CD4-positive, alpha-beta T cell treated with Interleukin-17A for 1 hour (primary cell): Measurements from ENCODE around the gene ATP5F1B.
A peak's percentile ranks its signal among the peaks of the same experiment; 100 is the strongest.
"Not testable (repeated sequence)": the region's sequence is repeated elsewhere in the genome, so short reads cannot be mapped to it uniquely, and the experiment has no call there.

ENCODE experiments used
- DNase-seq: peaks from one replicate; pipeline ENCODE4 v3.0.0-alpha.2; 2020

ATP5F1B gene

DNA sequence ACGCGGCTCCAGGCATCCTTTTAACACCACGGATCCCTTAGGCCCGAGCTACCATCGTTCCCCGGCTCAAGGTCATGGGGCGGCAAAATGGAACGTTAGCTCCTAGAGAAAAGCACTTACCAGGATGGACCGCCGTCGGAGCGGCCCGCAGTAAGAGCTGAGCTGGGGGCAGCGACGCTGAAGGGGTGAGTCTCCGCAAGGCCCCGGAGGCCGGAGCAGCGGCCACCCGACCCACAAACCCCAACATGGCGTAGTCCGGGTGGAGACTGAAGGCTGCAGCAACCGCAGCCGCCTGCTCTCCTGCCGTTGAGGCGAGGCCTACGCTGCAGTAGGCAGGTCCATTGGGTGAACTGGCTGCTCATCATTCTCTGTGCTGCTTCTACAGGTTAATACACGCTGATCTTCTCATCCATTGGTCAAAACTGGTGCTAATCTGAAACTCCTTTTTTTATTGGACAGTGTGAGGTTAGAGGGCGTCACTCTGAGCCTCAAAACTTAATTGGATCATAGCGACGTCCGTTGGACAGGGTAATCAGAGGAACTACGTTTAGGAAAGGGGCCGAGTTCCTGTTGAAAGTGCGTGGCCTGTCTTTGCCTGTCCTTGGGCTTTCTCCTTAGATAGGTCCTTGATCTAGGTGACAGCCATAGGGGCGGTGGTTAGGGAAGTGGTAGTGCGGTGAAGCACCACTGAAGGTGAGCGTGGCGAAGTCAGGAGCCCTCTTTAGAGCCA is at the start of gene ATP5F1B:
Gene ATP5F1B, minus strand, starts transcription at position 268 of the 730 bp plus-strand sequence. Its CDS starts 21 bp downstream, at position 247.
- peak; percentile 99 for DNase-seq

GRCh38 chr12:56694161-56694560 is 48.4 kb upstream of the ATP5F1B start:
- no peak for DNase-seq

DNA sequence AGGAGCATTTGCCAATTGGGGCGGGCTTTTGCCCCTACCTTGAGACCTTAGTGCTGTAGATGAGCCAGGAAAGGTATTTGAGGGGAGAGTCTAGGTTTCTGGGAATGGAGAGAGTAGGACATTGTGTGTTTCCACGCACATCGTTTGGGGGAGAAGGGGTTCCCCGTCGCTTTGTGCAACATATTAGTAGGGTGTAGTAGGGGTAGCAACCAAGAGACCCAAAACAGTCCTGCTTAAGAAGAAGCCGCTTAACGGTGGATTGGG is 43.0 kb upstream of the ATP5F1B start:
- no peak for DNase-seq

- DNase-seq: peak; percentile 98
These were observed 42.5 kb upstream of the ATP5F1B start, which contains the start of gene PTGES3 for GRCh38 chr12:56688129-56688845. Gene PTGES3 (minus strand): TSS chr12:56688284. CDS start chr12:56687999, 285 bp downstream.

DNA sequence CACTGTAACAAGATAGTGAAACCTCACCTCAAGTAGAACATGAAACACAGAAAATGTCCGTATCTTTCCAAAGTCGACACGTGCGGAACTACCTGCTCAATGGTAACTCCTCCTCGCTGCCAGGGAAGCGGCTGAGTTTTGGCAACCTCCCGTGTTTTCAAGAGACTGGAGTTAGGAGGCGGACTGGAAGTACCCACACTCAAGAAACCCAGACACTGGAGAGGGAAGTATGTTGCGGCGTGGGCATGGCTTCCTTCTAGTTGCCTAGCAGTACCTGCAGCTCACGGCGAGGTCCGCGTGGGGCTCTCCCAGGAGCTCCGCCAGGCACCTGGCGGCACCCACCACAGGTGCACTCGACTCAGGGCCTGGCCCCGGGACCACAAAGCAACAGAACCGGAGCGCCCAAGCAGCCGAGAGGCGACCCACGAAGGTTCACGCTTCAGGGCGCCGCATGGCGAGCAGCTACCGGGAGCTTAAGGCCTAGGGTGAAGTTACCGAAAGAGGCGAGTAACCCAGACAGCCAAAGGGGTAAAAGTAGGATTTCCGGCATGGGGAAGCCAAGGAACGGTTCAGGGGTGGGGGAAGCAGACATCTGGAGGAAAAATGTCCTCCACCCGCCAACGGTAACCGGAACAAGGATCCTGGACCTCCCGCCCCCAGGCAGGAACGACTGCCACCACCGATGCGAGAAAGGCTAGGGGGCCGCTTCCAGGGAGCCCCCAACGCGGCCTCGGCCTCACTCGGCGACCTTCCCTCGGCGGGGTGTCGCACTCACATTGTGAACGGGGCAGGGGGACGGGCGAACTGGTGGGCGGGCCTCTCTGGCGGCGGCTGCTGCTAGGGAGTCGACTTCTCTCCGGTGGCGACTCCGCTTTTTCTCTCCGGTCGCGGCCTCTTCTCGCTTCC is 41.7 kb upstream of the ATP5F1B start:
- DNase-seq: peak; percentile 75

GRCh38 chr12:56684745-56685359 is 39.1 kb upstream of the ATP5F1B start:
- DNase-seq: peak; percentile 42

- no peak for DNase-seq
These were observed 36.5 kb upstream of the ATP5F1B start for GRCh38 chr12:56682323-56682722.

DNA sequence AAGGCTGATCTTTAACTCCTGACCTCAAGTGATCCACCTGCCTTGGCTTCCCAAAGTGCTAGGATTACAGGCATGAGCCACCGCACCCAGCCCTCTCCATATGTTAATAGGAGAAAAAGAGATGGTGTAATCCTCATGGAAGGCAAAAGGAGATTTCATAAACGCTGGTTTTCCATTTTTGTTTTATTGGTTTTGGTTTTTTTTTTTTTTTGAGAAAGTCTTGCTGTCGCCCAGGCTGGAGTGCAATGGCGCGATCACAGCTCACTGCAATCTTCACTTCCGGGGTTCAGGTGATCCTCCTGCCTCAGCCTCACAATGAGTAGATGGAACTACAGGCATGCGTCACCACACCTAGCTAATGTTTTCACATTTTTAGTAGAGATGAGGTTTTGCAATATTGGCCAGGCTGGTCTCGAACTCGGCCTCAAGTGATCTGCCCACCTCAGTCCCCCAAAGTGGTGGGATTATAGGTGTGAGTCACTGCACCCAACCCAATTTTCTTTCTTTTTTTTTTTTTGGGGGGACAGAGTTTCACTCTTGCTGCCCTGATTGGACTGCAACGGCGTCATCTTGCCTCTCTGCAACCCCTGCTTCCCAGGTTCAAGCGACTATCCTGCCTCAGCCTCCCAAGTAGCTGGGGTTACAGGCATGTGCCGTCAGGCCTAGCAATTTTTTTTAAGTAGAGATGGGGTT is 34.2 kb upstream of the ATP5F1B start:
- no peak for DNase-seq

- DNase-seq: no peak
These were observed 33.1 kb upstream of the ATP5F1B start for GRCh38 chr12:56678852-56679251.

DNA sequence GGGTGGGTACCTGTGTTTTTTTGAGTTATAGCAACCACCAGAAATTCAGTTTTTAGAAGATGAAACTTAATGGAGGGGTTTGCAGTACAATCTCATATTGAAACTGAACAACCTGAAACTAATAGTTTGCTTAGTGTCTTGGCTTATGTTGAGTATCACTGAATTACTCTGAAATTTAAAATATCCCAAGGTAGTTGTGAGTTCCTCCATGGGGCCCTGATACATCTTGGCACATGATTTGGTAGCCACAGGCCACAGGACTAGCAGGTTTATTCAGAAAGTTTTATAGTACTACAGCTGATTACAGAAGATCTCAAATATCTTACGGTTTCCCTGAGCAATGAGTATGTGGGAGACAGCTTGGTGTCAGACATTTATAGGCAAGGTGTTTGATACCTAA is 31.9 kb upstream of the ATP5F1B start:
- no peak for DNase-seq

DNA sequence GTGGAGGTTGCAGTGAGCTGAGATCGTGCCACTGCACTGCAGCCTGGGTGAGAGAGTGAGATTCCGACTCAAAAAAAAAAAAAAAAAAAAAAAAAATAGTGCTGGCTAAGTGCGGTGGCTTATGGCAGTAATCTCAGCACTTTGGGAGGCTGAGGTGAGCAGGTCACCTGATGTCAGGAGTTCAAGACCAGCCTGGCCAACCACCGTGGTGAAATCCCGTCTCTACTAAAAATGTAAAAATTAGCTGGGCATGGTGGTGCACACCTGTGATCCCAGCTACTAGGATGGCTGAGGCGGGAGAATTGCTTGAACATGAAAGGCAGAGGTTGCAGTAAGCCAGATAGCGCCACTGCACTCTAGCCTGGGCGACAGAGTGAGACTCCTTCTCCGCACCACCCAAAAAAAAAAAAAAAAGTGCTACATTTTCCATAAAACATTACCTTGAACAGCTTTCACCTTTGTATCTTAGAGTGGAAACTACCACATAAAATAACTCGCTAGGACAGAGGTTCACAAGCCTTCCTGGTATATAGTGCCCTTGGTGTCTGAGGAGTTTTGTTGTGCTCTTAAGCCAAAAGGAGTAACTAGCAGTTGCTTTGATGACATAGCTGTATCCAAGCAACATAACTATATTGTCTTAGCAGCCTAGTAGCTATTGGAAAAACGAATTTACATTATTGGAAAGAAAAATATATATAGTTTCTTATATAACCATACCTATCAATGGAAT is 31.2 kb upstream of the ATP5F1B start:
- DNase-seq: peak; percentile 34

- no peak for DNase-seq
These were observed 25.8 kb upstream of the ATP5F1B start for GRCh38 chr12:56671608-56672007.

- no peak for DNase-seq
These were observed 25.1 kb upstream of the ATP5F1B start for GRCh38 chr12:56670836-56671235.

GRCh38 chr12:56668197-56668457 is 22.3 kb upstream of the ATP5F1B start:
- DNase-seq: no peak

DNA sequence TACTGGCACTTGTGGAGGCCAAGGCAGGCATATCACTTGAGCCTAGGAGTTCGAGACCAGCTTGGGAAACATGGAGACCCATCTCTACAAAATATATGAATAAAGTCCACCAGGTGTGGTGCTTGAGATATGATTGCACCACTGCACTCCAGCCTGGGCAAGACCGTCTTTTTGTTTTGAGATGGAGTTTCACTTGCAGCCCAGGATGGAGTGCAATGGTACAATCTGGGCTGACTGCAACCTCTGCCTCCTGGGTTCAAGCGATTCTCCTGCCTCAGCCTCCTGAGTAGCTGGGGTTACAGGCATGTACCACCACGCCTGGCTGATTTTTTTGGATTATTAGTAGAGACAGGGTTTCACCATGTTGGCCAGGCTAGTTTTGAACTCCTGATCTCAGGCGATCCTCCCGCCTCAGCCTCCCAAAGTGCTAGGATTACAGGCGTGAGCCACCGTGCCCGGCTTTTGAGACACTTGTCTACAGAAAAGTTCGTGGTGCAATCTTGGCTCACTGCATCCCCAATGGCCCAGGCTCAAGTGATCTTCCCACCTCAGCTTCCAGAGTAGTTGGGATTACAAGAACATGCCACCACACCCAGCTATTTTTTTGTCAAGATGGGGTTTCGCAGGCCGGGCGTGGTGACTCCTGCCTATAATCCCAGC is 16.3 kb upstream of the ATP5F1B start:
- no peak for DNase-seq

DNA sequence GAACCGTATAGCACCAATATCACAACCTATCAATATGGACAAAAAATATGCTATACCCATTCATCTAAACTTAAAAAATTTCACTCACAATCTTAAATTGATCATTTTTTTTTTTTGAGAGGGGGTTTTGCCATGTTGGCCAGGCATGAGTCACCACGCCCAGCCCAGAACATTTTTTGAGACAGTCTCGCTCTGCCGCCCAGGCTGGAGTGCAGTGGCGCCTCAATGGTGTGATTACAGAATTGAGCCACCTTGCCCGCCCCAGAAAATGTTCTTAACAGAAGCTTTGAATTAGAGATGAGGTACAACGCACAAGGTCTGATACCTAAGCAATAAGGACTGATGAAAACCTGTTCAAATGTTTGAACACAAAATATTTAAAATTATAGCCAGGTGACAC is 15.8 kb upstream of the ATP5F1B start:
- DNase-seq: no peak

- DNase-seq: no peak
These were observed 13.1 kb upstream of the ATP5F1B start for GRCh38 chr12:56658921-56659320.

GRCh38 chr12:56657416-56658379 is 11.9 kb upstream of the ATP5F1B start:
- no peak for DNase-seq

- DNase-seq: not testable (repeated sequence)
These were observed 8.0 kb upstream of the ATP5F1B start for GRCh38 chr12:56653781-56654180.

- not testable (repeated sequence) for DNase-seq
These were observed 2.2 kb upstream of the ATP5F1B start for GRCh38 chr12:56648023-56648422.
